HFFc6 (cell line): Measurements from ENCODE around the gene CELF2. TPM values are rescaled to one million over a fixed set of nuclear protein-coding genes. Genes with fewer than 3 reads are reported as not detected.

ENCODE experiments used
- DNase-seq: peaks from one replicate; pipeline ENCODE4 v3.0.0-alpha.2; 2018
- H3K27ac Mint-ChIP-seq: 2 replicates; pipeline ENCODE4 v1.8.0; 2020; ENCODE audit warnings: mild to moderate bottlenecking, mixed read lengths
- H3K27me3 Mint-ChIP-seq: 2 replicates; pipeline ENCODE4 v1.8.0; 2021; ENCODE audit warnings: mild to moderate bottlenecking, moderate library complexity, mixed read lengths; ENCODE audit not compliant: insufficient read depth
- H3K36me3 Mint-ChIP-seq: 2 replicates; pipeline ENCODE4 v1.8.0; 2021; ENCODE audit warnings: low read depth, mixed read lengths
- H3K4me1 Mint-ChIP-seq: 2 replicates; pipeline ENCODE4 v1.8.0; 2020; ENCODE audit warnings: low read depth, mixed read lengths
- H3K4me3 Mint-ChIP-seq: 2 replicates; pipeline ENCODE4 v1.8.0; 2020; ENCODE audit warnings: mild to moderate bottlenecking, moderate library complexity, mixed read lengths
- H3K9me3 Mint-ChIP-seq: 2 replicates; pipeline ENCODE4 v1.8.0; 2020; ENCODE audit warnings: mild to moderate bottlenecking, mixed read lengths
- total RNA-seq, 6 experiments: library from RNA; stranded (reverse); fragmentation: NEBNext Ultra II Directional; extraction: Animal tissue kit (Norgen Biotek cat#: 25700); gene quantifications; 2 replicates in 1 of 6; 3 replicates in 5 of 6; pipeline ENCODE4 v1.2.3, GENCODE V29; 2021
- TF ChIP-seq, protein P1 (sequence below): fragments of 200-600 bp; sonication (generic); IDR thresholded peaks from 2 replicates; pipeline ENCODE4 v1.5.0; 2021; ENCODE audit warnings: antibody characterized with exemption, mild to moderate bottlenecking

The CELF2 gene
- total RNA-seq, 6 experiments from 2014 or later: 2.7 to 5.2 (median 3.5) TPM

DNA sequence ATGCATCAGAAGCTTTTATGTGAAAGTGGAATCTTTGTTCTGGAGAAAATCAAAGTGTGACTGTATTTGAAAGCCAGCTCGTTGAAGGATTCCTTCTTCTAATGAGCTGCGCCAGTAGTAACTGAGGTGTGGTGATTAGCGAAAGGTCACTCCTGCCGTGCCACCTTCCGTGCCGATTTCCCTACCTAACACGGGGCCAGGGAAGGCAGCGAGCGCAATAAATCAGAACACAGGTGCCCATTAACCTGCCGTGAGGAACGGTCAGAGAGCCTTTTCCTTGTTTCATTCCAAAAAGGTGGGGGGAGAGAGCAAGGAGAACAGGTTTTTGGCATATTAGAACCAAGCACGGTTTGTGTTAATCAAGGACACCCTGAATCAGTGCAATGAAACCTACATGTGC lies 258.0 kb downstream of the CELF2 start:
- Mint-ChIP-seq H3K4me3 (no peak overlapping the region), H3K27me3 (peaks cover 6% of the 10 kb centered on the region), H3K9me3 (peaks cover 12% of the 10 kb centered on the region; the same call in 1 of the 2 replicates), H3K36me3 (no peaks in the 10 kb centered on the region; the same call in 1 of the 2 replicates), H3K27ac (no peak overlapping the region), H3K4me1 (no peaks in the 10 kb centered on the region; the same call in 1 of the 2 replicates)
- DNase-seq: no peak
- TF ChIP-seq, protein P1, sequence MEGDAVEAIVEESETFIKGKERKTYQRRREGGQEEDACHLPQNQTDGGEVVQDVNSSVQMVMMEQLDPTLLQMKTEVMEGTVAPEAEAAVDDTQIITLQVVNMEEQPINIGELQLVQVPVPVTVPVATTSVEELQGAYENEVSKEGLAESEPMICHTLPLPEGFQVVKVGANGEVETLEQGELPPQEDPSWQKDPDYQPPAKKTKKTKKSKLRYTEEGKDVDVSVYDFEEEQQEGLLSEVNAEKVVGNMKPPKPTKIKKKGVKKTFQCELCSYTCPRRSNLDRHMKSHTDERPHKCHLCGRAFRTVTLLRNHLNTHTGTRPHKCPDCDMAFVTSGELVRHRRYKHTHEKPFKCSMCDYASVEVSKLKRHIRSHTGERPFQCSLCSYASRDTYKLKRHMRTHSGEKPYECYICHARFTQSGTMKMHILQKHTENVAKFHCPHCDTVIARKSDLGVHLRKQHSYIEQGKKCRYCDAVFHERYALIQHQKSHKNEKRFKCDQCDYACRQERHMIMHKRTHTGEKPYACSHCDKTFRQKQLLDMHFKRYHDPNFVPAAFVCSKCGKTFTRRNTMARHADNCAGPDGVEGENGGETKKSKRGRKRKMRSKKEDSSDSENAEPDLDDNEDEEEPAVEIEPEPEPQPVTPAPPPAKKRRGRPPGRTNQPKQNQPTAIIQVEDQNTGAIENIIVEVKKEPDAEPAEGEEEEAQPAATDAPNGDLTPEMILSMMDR: no peak

DNA sequence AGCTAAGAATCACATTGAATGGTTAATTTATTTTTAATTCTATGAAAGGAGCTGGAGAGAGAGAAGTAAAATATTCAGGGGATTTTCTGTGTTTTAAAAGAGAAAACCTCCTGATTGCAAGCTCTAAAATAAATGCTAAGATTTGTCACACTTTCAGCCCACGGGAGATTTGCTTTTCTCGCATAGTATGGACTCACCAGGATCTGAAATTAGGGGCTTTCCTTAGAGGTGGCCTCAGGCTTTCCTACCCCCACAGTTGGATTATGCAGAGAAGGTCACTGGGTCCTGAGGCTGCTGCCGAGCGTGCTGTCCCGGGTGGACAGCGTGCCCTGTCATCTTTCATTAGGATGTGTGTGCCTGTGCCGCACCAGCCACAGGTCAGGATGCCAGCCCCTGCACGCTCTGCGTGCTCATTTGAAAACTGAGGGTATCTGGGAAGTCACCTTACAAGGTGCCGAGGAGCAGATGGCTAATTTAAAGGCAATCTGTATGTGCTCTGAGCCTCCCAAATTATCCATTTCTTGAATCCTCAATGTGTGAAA lies 258.8 kb downstream of the CELF2 start:
- Mint-ChIP-seq H3K4me3 (no peak overlapping the region), H3K36me3 (no peaks in the 10 kb centered on the region; the same call in 1 of the 2 replicates), H3K27ac (no peak overlapping the region), H3K9me3 (peaks cover 17% of the 10 kb centered on the region; the same call in 1 of the 2 replicates), H3K4me1 (no peaks in the 10 kb centered on the region; the same call in 1 of the 2 replicates), H3K27me3 (peaks cover 9% of the 10 kb centered on the region)
- no peak for DNase-seq
- TF ChIP-seq, protein P1: no peak

DNA sequence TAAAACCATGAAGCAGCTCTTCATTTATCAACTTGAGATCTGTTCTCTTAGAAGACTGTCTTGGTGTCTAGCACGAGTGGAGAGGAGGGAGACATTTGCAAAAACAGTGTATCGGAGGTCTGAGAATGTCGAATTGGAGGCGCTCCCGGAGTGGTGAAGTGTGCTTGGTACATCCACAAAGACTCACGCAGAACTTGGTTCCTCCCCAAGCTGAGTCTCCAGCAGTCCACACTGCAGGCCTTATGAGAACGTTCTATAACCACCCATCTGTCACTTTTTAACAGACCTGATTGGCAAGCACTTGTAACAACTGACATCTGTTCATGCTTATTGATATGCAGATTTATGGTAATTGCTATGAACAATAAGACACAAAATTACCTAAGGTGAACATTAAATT lies 261.6 kb downstream of the CELF2 start:
- H3K4me1 Mint-ChIP-seq: no peaks in the 10 kb centered on the region
- H3K27ac Mint-ChIP-seq: no peak overlapping the region
- H3K4me3 Mint-ChIP-seq: no peak overlapping the region
- DNase-seq: no peak
- H3K27me3 Mint-ChIP-seq: peaks cover 9% of the 10 kb centered on the region; the same call in 1 of the 2 replicates
- peaks cover 17% of the 10 kb centered on the region; the same call in 1 of the 2 replicates for H3K9me3 Mint-ChIP-seq
- no peaks in the 10 kb centered on the region; the same call in 1 of the 2 replicates for H3K36me3 Mint-ChIP-seq
- TF ChIP-seq, protein P1: no peak

DNA sequence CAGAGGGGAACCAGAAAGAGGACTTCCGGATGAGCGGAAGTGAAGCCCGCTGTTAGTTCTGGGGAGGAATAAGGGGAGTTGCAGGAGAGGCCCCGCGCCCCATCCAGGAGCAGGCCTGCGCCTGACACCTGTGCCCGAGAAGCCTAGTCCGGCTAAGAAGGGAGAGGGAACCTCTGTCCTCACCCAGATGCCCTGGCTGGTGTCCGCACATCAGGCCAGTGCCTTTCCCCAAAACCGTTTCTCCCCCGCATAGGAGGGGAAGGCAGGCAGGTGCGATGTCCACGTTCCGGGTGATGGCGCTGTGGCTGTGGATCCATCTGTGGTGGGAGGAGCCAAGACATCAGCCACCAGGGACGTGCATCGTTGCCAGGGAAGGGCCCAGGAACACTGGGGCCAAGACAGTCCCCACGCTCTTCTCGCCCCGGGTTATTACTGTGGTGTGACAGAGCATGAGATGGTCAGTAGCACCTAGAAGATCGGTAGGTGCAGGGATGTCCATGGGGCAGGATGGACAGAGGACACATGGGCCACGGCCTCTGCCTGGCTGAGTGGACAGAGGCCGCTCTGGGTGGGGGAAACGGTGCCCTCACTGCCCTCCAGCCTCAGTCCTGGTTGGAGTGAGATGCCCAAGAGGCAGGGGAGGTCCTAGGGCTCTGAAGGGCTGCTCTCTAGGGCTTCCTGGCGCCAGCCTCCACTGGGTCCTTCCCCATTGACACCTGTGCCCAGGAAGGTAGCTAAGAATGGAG lies 262.7 kb downstream of the CELF2 start:
- no peak overlapping the region for H3K4me3 Mint-ChIP-seq

GRCh38 chr10:11282156-11282555 lies 264.5 kb downstream of the CELF2 start:
- TF ChIP-seq, protein P1: no peak
- Mint-ChIP-seq H3K27ac (no peak overlapping the region), H3K9me3 (peaks cover 16% of the 10 kb centered on the region; the same call in 1 of the 2 replicates), H3K36me3 (no peaks in the 10 kb centered on the region; the same call in 1 of the 2 replicates), H3K4me1 (no peaks in the 10 kb centered on the region), H3K4me3 (no peak overlapping the region), H3K27me3 (peaks cover 4% of the 10 kb centered on the region; the same call in 1 of the 2 replicates)
- DNase-seq: no peak

More for the DNA sequence above, 262.7 kb downstream of the CELF2 start:
- TF ChIP-seq, protein P1: no peak
- H3K27ac Mint-ChIP-seq: no peak overlapping the region
- peaks cover 17% of the 10 kb centered on the region; the same call in 1 of the 2 replicates for H3K9me3 Mint-ChIP-seq
- DNase-seq: no peak
- H3K36me3 Mint-ChIP-seq: no peaks in the 10 kb centered on the region; the same call in 1 of the 2 replicates
- no peaks in the 10 kb centered on the region for H3K4me1 Mint-ChIP-seq
- peaks cover 9% of the 10 kb centered on the region; the same call in 1 of the 2 replicates for H3K27me3 Mint-ChIP-seq
